Neural progenitor cell (in vitro differentiated cells): ENCODE results near the gene TBCEL. TPM values are rescaled to one million over a fixed set of nuclear protein-coding genes. Genes with fewer than 3 reads are reported as not detected.

Source experiments
- DNase-seq: peaks from one replicate; pipeline ENCODE4 v3.0.0-alpha.2; 2016; ENCODE audit warnings: low spot score
- H2AFZ ChIP-seq: fragments of 200-600 bp; sonication (generic); replicated peaks from 2 replicates; pipeline ENCODE4 v1.6.1; 2016; ENCODE audit warnings: antibody characterized with exemption
- H3F3A ChIP-seq: fragments of 200-600 bp; sonication (generic); 2 replicates; pipeline ENCODE4 v1.6.1; 2016; ENCODE audit warnings: antibody characterized with exemption, low read depth
- H3K27ac ChIP-seq: fragments of 200-600 bp; sonication (generic); 2 replicates; pipeline ENCODE4 v1.5.1; 2016; ENCODE audit warnings: mild to moderate bottlenecking
- H3K27me3 ChIP-seq: fragments of 200-600 bp; sonication (generic); 2 replicates; pipeline ENCODE4 v1.6.1; 2016; ENCODE audit warnings: mild to moderate bottlenecking, moderate library complexity
- H3K36me3 ChIP-seq: fragments of 200-600 bp; sonication (generic); 2 replicates; pipeline ENCODE4 v1.5.1; 2016
- H3K4me1 ChIP-seq: fragments of 200-600 bp; sonication (generic); 2 replicates; pipeline ENCODE4 v1.6.1; 2016; ENCODE audit warnings: mixed run types
- H3K4me2 ChIP-seq: fragments of 200-600 bp; sonication (generic); 2 replicates; pipeline ENCODE4 v1.6.1; 2016
- H3K4me3 ChIP-seq: fragments of 200-600 bp; sonication (generic); 2 replicates; pipeline ENCODE4 v1.5.1; 2016
- H3K79me2 ChIP-seq: fragments of 200-600 bp; sonication (generic); 2 replicates; pipeline ENCODE4 v1.6.1; 2016; ENCODE audit warnings: low read depth
- H3K9ac ChIP-seq: fragments of 200-600 bp; sonication (generic); 2 replicates; pipeline ENCODE4 v1.6.1; 2016
- H3K9me3 ChIP-seq: fragments of 200-600 bp; sonication (generic); 2 replicates; pipeline ENCODE4 v1.5.1; 2016; ENCODE audit warnings: low read depth
- H4K20me1 ChIP-seq: fragments of 200-600 bp; sonication (generic); 2 replicates; pipeline ENCODE4 v1.6.1; 2016; ENCODE audit warnings: low read depth
- H3K27ac Mint-ChIP-seq: 3 replicates; pipeline ENCODE4 v1.8.0; 2021; ENCODE audit warnings: mixed read lengths
- H3K27me3 Mint-ChIP-seq: 2 replicates; pipeline ENCODE4 v1.8.0; 2022; ENCODE audit warnings: low read depth, mild to moderate bottlenecking, inconsistent platforms, moderate library complexity, mixed read lengths; ENCODE audit not compliant: insufficient read depth
- H3K36me3 Mint-ChIP-seq: 3 replicates; pipeline ENCODE4 v1.8.0; 2021; ENCODE audit warnings: mixed read lengths
- H3K4me1 Mint-ChIP-seq: 3 replicates; pipeline ENCODE4 v1.8.0; 2021; ENCODE audit warnings: mixed read lengths
- H3K4me3 Mint-ChIP-seq: 3 replicates; pipeline ENCODE4 v1.8.0; 2021; ENCODE audit warnings: mild to moderate bottlenecking, moderate library complexity, mixed read lengths
- H3K9me3 Mint-ChIP-seq: 3 replicates; pipeline ENCODE4 v1.8.0; 2020; ENCODE audit warnings: mixed read lengths
- EZH2 ChIP-seq: fragments of 200-600 bp; sonication (generic); IDR thresholded peaks from 2 replicates; pipeline ENCODE4 v1.6.1; 2017; ENCODE audit warnings: antibody characterized with exemption, mild to moderate bottlenecking, moderate library complexity
- EZH2phosphoT487 ChIP-seq: fragments of 200-600 bp; sonication (generic); IDR thresholded peaks from 2 replicates; pipeline ENCODE4 v1.6.1; 2017; ENCODE audit warnings: antibody characterized with exemption
- total RNA-seq: library from RNA; depleted of rRNA; stranded (reverse); fragments of >200 nt; gene quantifications from 2 replicates; pipeline ENCODE4 v1.2.3, GENCODE V29; 2015; ENCODE audit warnings: low replicate concordance
- TF ChIP-seq, protein P1 (sequence below): fragments of 200-600 bp; sonication (generic); IDR thresholded peaks from 2 replicates; pipeline ENCODE4 v1.5.1; 2017; ENCODE audit warnings: antibody characterized with exemption, mild to moderate bottlenecking

TBCEL gene
- total RNA-seq, 1 donor from 2014 or later: 22.3 TPM

DNA sequence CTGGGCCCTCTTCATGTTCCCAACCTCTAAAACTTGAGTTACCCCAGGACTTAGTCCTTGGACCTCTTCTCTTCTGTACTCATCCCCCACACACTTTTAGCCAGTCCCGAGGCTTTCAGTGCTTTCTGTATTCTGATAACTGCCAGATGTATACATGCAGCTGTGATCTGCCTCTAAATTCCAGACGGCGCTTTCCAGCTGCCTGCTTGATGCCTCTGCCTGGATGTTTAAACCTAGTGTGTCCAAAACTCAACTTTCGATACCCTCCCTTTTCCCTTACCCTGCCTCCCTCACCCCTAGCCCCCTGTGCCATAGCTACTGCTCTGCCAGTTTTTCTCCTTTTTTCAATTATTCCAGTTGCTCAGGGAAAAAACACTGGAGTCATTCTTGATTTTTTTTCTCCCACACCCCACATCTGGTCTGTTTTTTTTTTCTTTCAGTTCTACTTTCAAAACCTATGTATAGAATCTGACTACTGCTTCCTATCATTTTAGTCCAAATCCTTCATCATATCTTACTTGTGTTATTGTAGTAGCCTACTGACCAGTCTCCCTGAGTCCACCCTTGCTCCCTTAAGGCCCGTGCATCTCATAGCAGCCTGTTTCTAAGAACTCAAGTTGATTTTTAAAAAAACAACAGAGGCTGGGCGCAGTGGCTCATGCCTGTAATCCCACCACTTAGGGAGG is 44.2 kb downstream of the TBCEL start:
- Histone ChIP-seq H3F3A (peaks cover 19% of the 10 kb centered on the region), H3K79me2 (no peaks in the 10 kb centered on the region), H3K9ac (no peak overlapping the region), H2AFZ (no peak overlapping the region), H3K4me2 (no peak overlapping the region), H4K20me1 (peaks cover 24% of the 10 kb centered on the region), H3K27me3 (no peaks in the 10 kb centered on the region), H3K9me3 (no peaks in the 10 kb centered on the region), H3K36me3 (peaks cover 8% of the 10 kb centered on the region), H3K4me3 (no peak overlapping the region), H3K4me1 (peaks cover 12% of the 10 kb centered on the region), H3K27ac (no peak overlapping the region)
- Mint-ChIP-seq H3K27me3 (no peaks in the 10 kb centered on the region), H3K4me3 (no peak overlapping the region), H3K4me1 (peaks cover 16% of the 10 kb centered on the region), H3K9me3 (no peaks in the 10 kb centered on the region), H3K27ac (no peak overlapping the region), H3K36me3 (peaks cover 23% of the 10 kb centered on the region)
- no peak for TF ChIP-seq EZH2
- TF ChIP-seq EZH2phosphoT487: no peak
- TF ChIP-seq, protein P1, sequence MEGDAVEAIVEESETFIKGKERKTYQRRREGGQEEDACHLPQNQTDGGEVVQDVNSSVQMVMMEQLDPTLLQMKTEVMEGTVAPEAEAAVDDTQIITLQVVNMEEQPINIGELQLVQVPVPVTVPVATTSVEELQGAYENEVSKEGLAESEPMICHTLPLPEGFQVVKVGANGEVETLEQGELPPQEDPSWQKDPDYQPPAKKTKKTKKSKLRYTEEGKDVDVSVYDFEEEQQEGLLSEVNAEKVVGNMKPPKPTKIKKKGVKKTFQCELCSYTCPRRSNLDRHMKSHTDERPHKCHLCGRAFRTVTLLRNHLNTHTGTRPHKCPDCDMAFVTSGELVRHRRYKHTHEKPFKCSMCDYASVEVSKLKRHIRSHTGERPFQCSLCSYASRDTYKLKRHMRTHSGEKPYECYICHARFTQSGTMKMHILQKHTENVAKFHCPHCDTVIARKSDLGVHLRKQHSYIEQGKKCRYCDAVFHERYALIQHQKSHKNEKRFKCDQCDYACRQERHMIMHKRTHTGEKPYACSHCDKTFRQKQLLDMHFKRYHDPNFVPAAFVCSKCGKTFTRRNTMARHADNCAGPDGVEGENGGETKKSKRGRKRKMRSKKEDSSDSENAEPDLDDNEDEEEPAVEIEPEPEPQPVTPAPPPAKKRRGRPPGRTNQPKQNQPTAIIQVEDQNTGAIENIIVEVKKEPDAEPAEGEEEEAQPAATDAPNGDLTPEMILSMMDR: no peak
- no peak for DNase-seq

DNA sequence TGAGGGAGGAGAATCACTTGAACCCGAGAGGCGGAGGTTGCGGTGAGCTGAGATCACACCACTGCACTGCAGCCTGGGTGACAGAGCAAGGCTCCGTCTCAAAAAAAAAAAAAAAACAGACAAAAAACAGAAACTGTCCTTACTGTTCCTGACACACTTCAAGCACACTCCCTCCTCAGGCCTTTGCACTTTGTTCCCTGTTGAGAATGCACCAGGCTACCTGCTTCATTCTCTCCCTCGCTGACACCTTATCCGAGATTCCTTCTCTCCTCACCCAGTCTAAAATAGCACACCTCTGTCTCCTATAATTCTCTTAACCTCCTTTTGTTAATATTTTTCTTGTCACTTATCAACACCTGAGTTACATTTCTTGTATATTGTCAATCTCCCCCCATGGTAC is 44.9 kb downstream of the TBCEL start:
- peaks cover 16% of the 10 kb centered on the region for H3K4me1 Mint-ChIP-seq
- no peak overlapping the region for H3K4me3 ChIP-seq
- no peaks in the 10 kb centered on the region for H3K27me3 Mint-ChIP-seq
- H2AFZ ChIP-seq: no peak overlapping the region
- H3K9ac ChIP-seq: no peak overlapping the region
- no peak overlapping the region for H3K4me2 ChIP-seq
- H3K9me3 Mint-ChIP-seq: no peaks in the 10 kb centered on the region
- H3K4me1 ChIP-seq: peaks cover 12% of the 10 kb centered on the region
- DNase-seq: no peak
- no peaks in the 10 kb centered on the region for H3K79me2 ChIP-seq
- no peak overlapping the region for H3K4me3 Mint-ChIP-seq
- no peaks in the 10 kb centered on the region for H3K27me3 ChIP-seq
- peaks cover 13% of the 10 kb centered on the region for H3K36me3 ChIP-seq
- no peak for TF ChIP-seq EZH2
- TF ChIP-seq, protein P1: no peak
- TF ChIP-seq EZH2phosphoT487: no peak
- peaks cover 19% of the 10 kb centered on the region for H3F3A ChIP-seq
- no peak overlapping the region for H3K27ac Mint-ChIP-seq
- peaks cover 26% of the 10 kb centered on the region for H4K20me1 ChIP-seq
- H3K27ac ChIP-seq: no peak overlapping the region
- H3K36me3 Mint-ChIP-seq: peaks cover 22% of the 10 kb centered on the region
- no peaks in the 10 kb centered on the region for H3K9me3 ChIP-seq

DNA sequence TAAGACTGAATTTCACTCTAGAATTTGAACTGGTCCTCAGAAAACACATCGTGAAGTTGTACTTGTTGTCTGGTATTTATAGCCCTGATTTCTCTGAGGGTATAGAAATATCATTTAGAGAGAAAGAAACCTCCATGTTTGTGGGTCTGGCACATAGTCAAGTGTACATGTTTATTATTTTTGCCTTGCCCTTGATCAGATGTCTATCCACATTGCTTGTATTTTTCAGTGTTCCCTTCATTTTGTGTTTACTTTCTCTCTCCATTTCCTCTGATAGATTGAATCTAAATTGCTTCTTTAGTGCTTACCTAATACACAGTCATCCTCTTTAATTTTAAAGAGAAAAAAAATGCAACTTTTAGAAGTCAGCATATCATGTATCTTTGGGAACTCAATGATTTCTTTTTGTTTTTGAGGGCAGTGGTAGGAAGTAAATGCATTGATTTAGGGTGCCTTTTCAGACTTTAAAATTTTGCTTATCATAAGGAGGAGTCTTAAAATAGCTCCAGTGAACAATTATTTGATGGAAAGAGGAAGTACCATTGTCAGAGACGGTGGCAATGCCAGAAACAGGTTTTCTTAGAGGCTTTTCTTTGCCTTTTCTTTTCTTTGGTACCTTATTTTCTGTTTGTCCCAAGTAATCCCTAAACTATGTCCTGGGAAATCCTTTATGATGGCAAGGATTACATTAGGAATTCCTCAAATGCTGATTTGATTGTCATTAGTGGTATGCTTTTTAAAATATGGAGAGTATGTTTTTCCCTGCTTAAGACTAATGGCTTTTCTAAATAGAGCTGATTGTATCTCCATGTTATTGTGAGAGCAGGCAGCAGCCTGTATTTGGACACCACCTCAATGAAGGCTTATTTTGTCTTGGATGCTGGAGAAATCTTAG is 47.3 kb downstream of the TBCEL start:
- peaks cover 17% of the 10 kb centered on the region for H3K36me3 Mint-ChIP-seq
- TF ChIP-seq EZH2 (no peak), EZH2phosphoT487 (no peak)
- TF ChIP-seq, protein P1: no peak
- H3K4me3 ChIP-seq: no peak overlapping the region
- H3K9ac ChIP-seq: no peak overlapping the region
- no peaks in the 10 kb centered on the region for H3K27me3 ChIP-seq
- no peak for DNase-seq
- peak overlapping the region; percentile 50 for H3K4me3 Mint-ChIP-seq
- no peaks in the 10 kb centered on the region for H3K9me3 ChIP-seq
- no peak overlapping the region for H2AFZ ChIP-seq
- H3K4me1 Mint-ChIP-seq: peaks cover 16% of the 10 kb centered on the region
- no peaks in the 10 kb centered on the region for H3K79me2 ChIP-seq
- no peaks in the 10 kb centered on the region for H3K9me3 Mint-ChIP-seq
- H3K4me2 ChIP-seq: no peak overlapping the region
- H3K27ac ChIP-seq: no peak overlapping the region
- H4K20me1 ChIP-seq: peaks cover 26% of the 10 kb centered on the region
- H3K27me3 Mint-ChIP-seq: no peaks in the 10 kb centered on the region
- H3K27ac Mint-ChIP-seq: peak overlapping the region; percentile 96
- H3K4me1 ChIP-seq: peaks cover 12% of the 10 kb centered on the region
- H3K36me3 ChIP-seq: peaks cover 13% of the 10 kb centered on the region
- H3F3A ChIP-seq: peaks cover 19% of the 10 kb centered on the region
